ENCODE measurements around the gene MYO18B.

Gene MYO18B

GRCh38 chr22:25695146-25695545 is 46.8 kb upstream of the MYO18B start:
- H3K27me3 ChIP-seq (replicated peaks; ENCODE audit: control insufficient read depth, insufficient read depth, low read length): no peaks in the 10 kb centered on the region

GRCh38 chr22:25696763-25697162 is 45.2 kb upstream of the MYO18B start:
- no peaks in the 10 kb centered on the region for H3K27me3 ChIP-seq (replicated peaks; ENCODE audit: control insufficient read depth, insufficient read depth, low read length)
- no peak for DNase-seq (ENCODE audit: extremely low read depth, insufficient read length)
- no peaks in the 10 kb centered on the region; the same call in none of the 2 replicates for H3K36me3 ChIP-seq (ENCODE audit: control insufficient read depth, insufficient read depth, low read length)
- no peak overlapping the region for H3K4me3 ChIP-seq (replicated peaks; ENCODE audit: low read depth, low read length)
- TF ChIP-seq CTCF (IDR thresholded peaks at IDR 0.05; ENCODE audit: insufficient read depth, low read length, poor library complexity, severe bottlenecking): no peak

More at GRCh38 chr22:25695146-25695545, 46.8 kb upstream of the MYO18B start:
- no peak for DNase-seq (ENCODE audit: extremely low read depth, insufficient read length)
- Histone ChIP-seq H3K4me3 (replicated peaks; ENCODE audit: low read depth, low read length) (no peak overlapping the region), H3K36me3 (ENCODE audit: control insufficient read depth, insufficient read depth, low read length) (peaks cover 3% of the 10 kb centered on the region)
- TF ChIP-seq CTCF (IDR thresholded peaks at IDR 0.05; ENCODE audit: insufficient read depth, low read length, poor library complexity, severe bottlenecking): no peak

- Histone ChIP-seq H3K4me3 (replicated peaks; ENCODE audit: low read depth, low read length) (no peak overlapping the region), H3K36me3 (ENCODE audit: control insufficient read depth, insufficient read depth, low read length) (no peaks in the 10 kb centered on the region; the same call in none of the 2 replicates), H3K27me3 (replicated peaks; ENCODE audit: control insufficient read depth, insufficient read depth, low read length) (no peaks in the 10 kb centered on the region)
- no peak for TF ChIP-seq CTCF (IDR thresholded peaks at IDR 0.05; ENCODE audit: insufficient read depth, low read length, poor library complexity, severe bottlenecking)
- DNase-seq (ENCODE audit: extremely low read depth, insufficient read length): no peak
Measured at GRCh38 chr22:25697181-25697664, 44.8 kb upstream of the MYO18B start.

- DNase-seq (ENCODE audit: extremely low read depth, insufficient read length): no peak
- TF ChIP-seq CTCF (IDR thresholded peaks at IDR 0.05; ENCODE audit: insufficient read depth, low read length, poor library complexity, severe bottlenecking): no peak
Measured at GRCh38 chr22:25697978-25698377, 44.0 kb upstream of the MYO18B start.

GRCh38 chr22:25698461-25698860 is 43.5 kb upstream of the MYO18B start:
- Histone ChIP-seq H3K4me3 (replicated peaks; ENCODE audit: low read depth, low read length) (no peak overlapping the region), H3K36me3 (ENCODE audit: control insufficient read depth, insufficient read depth, low read length) (no peaks in the 10 kb centered on the region; the same call in none of the 2 replicates), H3K27me3 (replicated peaks; ENCODE audit: control insufficient read depth, insufficient read depth, low read length) (no peaks in the 10 kb centered on the region)
- no peak for TF ChIP-seq CTCF (IDR thresholded peaks at IDR 0.05; ENCODE audit: insufficient read depth, low read length, poor library complexity, severe bottlenecking)
- no peak for DNase-seq (ENCODE audit: extremely low read depth, insufficient read length)

More at GRCh38 chr22:25697978-25698377, 44.0 kb upstream of the MYO18B start:
- no peaks in the 10 kb centered on the region; the same call in none of the 2 replicates for H3K36me3 ChIP-seq (ENCODE audit: control insufficient read depth, insufficient read depth, low read length)
- no peak overlapping the region for H3K4me3 ChIP-seq (replicated peaks; ENCODE audit: low read depth, low read length)
- H3K27me3 ChIP-seq (replicated peaks; ENCODE audit: control insufficient read depth, insufficient read depth, low read length): no peaks in the 10 kb centered on the region

GRCh38 chr22:25698978-25699377 is 43.0 kb upstream of the MYO18B start:
- Histone ChIP-seq H3K4me3 (replicated peaks; ENCODE audit: low read depth, low read length) (no peak overlapping the region), H3K36me3 (ENCODE audit: control insufficient read depth, insufficient read depth, low read length) (no peaks in the 10 kb centered on the region; the same call in none of the 2 replicates), H3K27me3 (replicated peaks; ENCODE audit: control insufficient read depth, insufficient read depth, low read length) (no peaks in the 10 kb centered on the region)
- DNase-seq (ENCODE audit: extremely low read depth, insufficient read length): no peak
- no peak for TF ChIP-seq CTCF (IDR thresholded peaks at IDR 0.05; ENCODE audit: insufficient read depth, low read length, poor library complexity, severe bottlenecking)

Measured in GM06990 (cell line).